GM23248 (cell line): ENCODE data around the gene PLCH2. TPM values are rescaled to one million over a fixed set of nuclear protein-coding genes. Genes with fewer than 3 reads are reported as not detected.

Source experiments
- DNase-seq: peaks from one replicate; pipeline ENCODE4 v3.0.0-alpha.2; 2015
- H2AFZ ChIP-seq: fragments of 200-600 bp; sonication (generic); 2 replicates; pipeline ENCODE4 v1.6.1; 2016; ENCODE audit warnings: antibody characterized with exemption
- H3F3A ChIP-seq: fragments of 200-600 bp; sonication (generic); 2 replicates; pipeline ENCODE4 v1.6.1; 2016; ENCODE audit warnings: mild to moderate bottlenecking, antibody characterized with exemption, mixed run types; ENCODE audit not compliant: insufficient read depth
- H3K27ac ChIP-seq: fragments of 200-600 bp; sonication (generic); 2 replicates; pipeline ENCODE4 v1.5.1; 2016; ENCODE audit warnings: mild to moderate bottlenecking
- H3K27me3 ChIP-seq: fragments of 200-600 bp; sonication (generic); replicated peaks from 2 replicates; pipeline ENCODE4 v1.6.1; 2016; ENCODE audit warnings: mild to moderate bottlenecking; ENCODE audit not compliant: insufficient read depth
- H3K36me3 ChIP-seq: fragments of 200-600 bp; sonication (generic); 2 replicates; pipeline ENCODE4 v1.6.1; 2016; ENCODE audit warnings: low read depth, mild to moderate bottlenecking
- H3K4me1 ChIP-seq: fragments of 200-600 bp; sonication (generic); 2 replicates; pipeline ENCODE4 v1.6.1; 2016; ENCODE audit warnings: mild to moderate bottlenecking; ENCODE audit not compliant: insufficient read depth
- H3K4me2 ChIP-seq: fragments of 200-600 bp; sonication (generic); one replicate; pipeline ENCODE4 v1.6.1; 2016; ENCODE audit warnings: mild to moderate bottlenecking; ENCODE audit not compliant: unreplicated experiment
- H3K4me3 ChIP-seq: fragments of 200-600 bp; sonication (generic); 2 replicates; pipeline ENCODE4 v1.5.1; 2016; ENCODE audit warnings: mild to moderate bottlenecking
- H3K79me2 ChIP-seq: fragments of 200-600 bp; sonication (generic); 2 replicates; pipeline ENCODE4 v1.6.1; 2016; ENCODE audit warnings: mild to moderate bottlenecking; ENCODE audit not compliant: insufficient read depth
- H3K9ac ChIP-seq: fragments of 200-600 bp; sonication (generic); 2 replicates; pipeline ENCODE4 v1.6.1; 2016; ENCODE audit warnings: mild to moderate bottlenecking
- H3K9me2 ChIP-seq: fragments of 200-600 bp; sonication (generic); 2 replicates; pipeline ENCODE4 v1.6.1; 2016; ENCODE audit warnings: mixed run types, mild to moderate bottlenecking, moderate library complexity; ENCODE audit not compliant: insufficient read depth
- H3K9me3 ChIP-seq: fragments of 200-600 bp; sonication (generic); one replicate; pipeline ENCODE4 v1.6.1; 2017; ENCODE audit warnings: low read depth
- H4K20me1 ChIP-seq: fragments of 200-600 bp; sonication (generic); 2 replicates; pipeline ENCODE4 v1.6.0; 2016; ENCODE audit not compliant: insufficient read depth
- EZH2 ChIP-seq: fragments of 200-600 bp; sonication (generic); IDR thresholded peaks from 2 replicates; pipeline ENCODE4 v1.6.1; 2018; ENCODE audit warnings: antibody characterized with exemption, mild to moderate bottlenecking; ENCODE audit not compliant: insufficient read depth, poor library complexity, severe bottlenecking
- EZH2phosphoT487 ChIP-seq: fragments of 200-600 bp; sonication (generic); IDR thresholded peaks from 2 replicates; pipeline ENCODE4 v1.6.1; 2018; ENCODE audit warnings: antibody characterized with exemption, moderate library complexity, mild to moderate bottlenecking, low read depth; ENCODE audit not compliant: insufficient read depth
- WGBS, 2 experiments: methylation state at CpG; one replicate each; pipeline ENCODE4 v1.1.6; 2015 to 2017; ENCODE audit warnings: low lambda C conversion rate in 2 of 2, low coverage in 1 of 2; ENCODE audit errors: missing lambda C conversion rate in 2 of 2; 5-methylcytosine and 5-hydroxymethylcytosine counted together
- in situ Hi-C: fragments of 300-500 bp; cut with MboI; formaldehyde crosslinking; loops from 2 replicates; pipeline ENCODE4 v1.15.0; 2020
- polyA plus RNA-seq: library from polyadenylated mRNA; unstranded; fragments of >200 nt; fragmentation: Nextera tagmentation; extraction: Ambion mirVana; gene quantifications from 2 replicates; pipeline ENCODE4 v1.2.1, GENCODE V29; 2016
- total RNA-seq: library from RNA; depleted of rRNA; stranded (reverse); fragments of >200 nt; shearing (Covaris generic); gene quantifications from 2 replicates; pipeline ENCODE4 v1.2.3, GENCODE V29; 2014

Gene PLCH2
- total and polyA plus RNA-seq, 2 experiments from 2014 or later, result not detected

DNA sequence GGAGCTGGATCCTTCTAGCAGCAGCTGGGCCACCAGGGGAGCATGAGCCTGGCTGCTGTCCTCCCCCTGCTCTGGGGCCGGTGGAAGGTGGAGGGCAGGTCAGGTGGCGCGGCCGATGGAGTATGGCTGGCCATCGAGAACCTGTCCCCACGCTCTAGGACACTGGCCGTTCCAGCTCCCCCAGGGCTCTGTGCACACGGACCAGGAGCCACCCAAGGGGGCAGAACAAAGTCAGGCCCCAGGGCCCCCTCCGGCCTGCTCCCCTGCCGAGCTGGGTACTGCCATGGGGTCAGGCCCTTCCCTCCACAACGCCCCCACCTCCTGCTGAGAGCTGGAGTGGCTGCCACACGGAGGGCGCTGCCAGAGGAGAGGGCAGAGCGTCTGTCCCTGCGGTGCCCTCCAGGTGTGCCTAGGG lies 4.5 kb upstream of the PLCH2 start:
- no peak for DNase-seq
- Histone ChIP-seq H3K36me3 (no peaks in the 10 kb centered on the region), H4K20me1 (no peaks in the 10 kb centered on the region), H3K9me3 (no peaks in the 10 kb centered on the region), H3K9me2 (no peaks in the 10 kb centered on the region), H3F3A (no peaks in the 10 kb centered on the region), H3K4me1 (no peaks in the 10 kb centered on the region), H3K27me3 (peaks cover 19% of the 10 kb centered on the region; the same call in 1 of the 2 replicates), H2AFZ (no peak overlapping the region), H3K27ac (no peak overlapping the region), H3K4me2 (no peak overlapping the region), H3K4me3 (no peak overlapping the region), H3K9ac (no peak overlapping the region), H3K79me2 (no peaks in the 10 kb centered on the region)
- 74 to 75% methylated on average over 14 to 15 of the region's 15 CpGs for WGBS, 2 experiments
- in situ Hi-C loops, result no loop called here
- TF ChIP-seq EZH2phosphoT487, result no peak
- no peak for TF ChIP-seq EZH2

DNA sequence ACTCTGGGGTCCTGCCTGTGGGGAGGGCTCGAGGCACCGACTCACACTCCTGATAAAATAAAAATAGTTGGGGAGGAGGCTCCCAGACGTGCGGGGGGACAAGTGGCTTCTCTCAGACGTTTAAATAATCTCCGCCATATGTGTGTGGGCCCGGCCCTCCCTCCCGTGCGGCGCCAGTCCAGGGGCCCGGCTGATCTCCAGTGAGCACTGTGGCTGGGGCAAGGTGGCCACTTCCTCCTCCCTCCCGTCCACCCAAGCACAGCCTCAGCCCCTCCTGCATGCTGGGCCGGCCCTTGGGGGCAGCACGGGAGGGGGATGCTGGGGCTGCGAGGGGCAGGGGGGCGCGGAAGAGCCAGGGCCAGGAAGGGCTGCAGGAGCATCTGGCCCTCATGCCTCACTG lies 4.0 kb upstream of the PLCH2 start:
- no peaks in the 10 kb centered on the region for H3K36me3 ChIP-seq
- no peak overlapping the region for H3K4me2 ChIP-seq
- no peaks in the 10 kb centered on the region for H3F3A ChIP-seq
- 2% methylated on average over 13 to 16 of the region's 17 CpGs for WGBS, 2 experiments
- in situ Hi-C loops, result no loop called here
- no peaks in the 10 kb centered on the region for H3K79me2 ChIP-seq
- no peak for DNase-seq
- no peak overlapping the region for H3K9ac ChIP-seq
- H2AFZ ChIP-seq, result no peak overlapping the region
- no peak overlapping the region for H3K4me3 ChIP-seq
- peaks cover 19% of the 10 kb centered on the region; the same call in 1 of the 2 replicates for H3K27me3 ChIP-seq
- no peaks in the 10 kb centered on the region for H4K20me1 ChIP-seq
- H3K9me3 ChIP-seq, result no peaks in the 10 kb centered on the region
- no peak overlapping the region for H3K27ac ChIP-seq
- no peaks in the 10 kb centered on the region for H3K9me2 ChIP-seq
- no peaks in the 10 kb centered on the region for H3K4me1 ChIP-seq
- TF ChIP-seq EZH2phosphoT487 (no peak), EZH2 (no peak)

DNA sequence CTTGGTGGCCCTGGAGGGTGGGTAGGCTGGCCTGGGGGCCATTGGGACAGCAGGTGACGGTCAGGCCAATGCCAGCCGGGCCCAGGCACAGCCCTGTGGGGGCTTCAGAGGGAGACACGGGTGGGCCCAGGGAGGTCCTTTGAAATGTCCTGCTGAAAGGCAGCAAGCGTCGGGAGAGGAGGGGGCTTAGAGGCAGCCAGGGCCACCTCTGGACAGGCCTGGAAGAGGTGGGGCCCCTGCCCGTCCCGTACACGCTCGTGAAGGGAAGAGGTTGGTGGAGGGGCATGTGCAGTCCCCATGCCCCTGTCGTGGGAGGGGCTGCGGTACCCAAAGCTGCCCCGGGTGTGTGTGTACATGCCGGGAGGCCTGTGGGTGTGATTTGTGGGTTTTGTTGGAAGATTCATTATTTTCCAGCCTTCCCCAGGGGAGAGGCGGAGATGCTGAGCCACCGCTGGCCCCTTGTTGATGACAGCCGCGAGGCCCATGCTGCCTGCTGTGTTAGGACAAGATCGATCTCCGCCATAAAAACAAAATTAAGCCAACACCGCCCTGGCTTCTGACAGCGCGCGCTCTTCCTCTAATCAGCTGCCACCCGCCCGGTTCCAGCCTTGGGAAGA lies 3.4 kb upstream of the PLCH2 start:
- Histone ChIP-seq H4K20me1 (no peaks in the 10 kb centered on the region), H3K9me3 (no peaks in the 10 kb centered on the region), H3K9ac (no peak overlapping the region), H3K4me3 (no peak overlapping the region), H3K27ac (no peak overlapping the region), H3K79me2 (no peaks in the 10 kb centered on the region), H3K9me2 (no peaks in the 10 kb centered on the region), H3K4me2 (no peak overlapping the region), H3K27me3 (peaks cover 19% of the 10 kb centered on the region; the same call in 1 of the 2 replicates), H3K36me3 (no peaks in the 10 kb centered on the region), H3K4me1 (no peaks in the 10 kb centered on the region), H2AFZ (no peak overlapping the region), H3F3A (no peaks in the 10 kb centered on the region)
- in situ Hi-C loops, result no loop called here
- no peak for TF ChIP-seq EZH2phosphoT487
- no peak for TF ChIP-seq EZH2
- 21 to 29% methylated on average over 25 of the region's 25 CpGs for WGBS, 2 experiments
- DNase-seq, result no peak

DNA sequence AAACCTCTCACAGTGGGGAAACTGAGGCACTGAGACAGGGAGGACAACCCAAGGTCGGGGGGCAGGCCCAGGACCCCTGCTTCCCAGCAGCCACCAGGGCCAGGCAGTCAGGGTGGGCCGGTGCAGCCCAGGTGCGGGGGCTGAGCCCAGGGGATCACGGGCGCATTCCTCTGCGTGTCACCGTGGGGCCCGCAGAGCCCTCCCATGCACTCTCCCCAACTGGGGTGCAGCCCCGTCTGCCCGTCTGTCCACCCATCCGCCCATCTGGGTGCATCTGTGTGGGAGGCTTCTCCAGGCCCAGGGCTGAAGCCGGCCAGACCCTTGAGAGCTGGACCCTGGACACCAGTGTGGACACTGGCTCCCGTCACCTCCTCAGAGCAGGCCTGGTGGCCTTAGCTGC lies 2.9 kb upstream of the PLCH2 start:
- no peak overlapping the region for H3K4me3 ChIP-seq
- H3K79me2 ChIP-seq, result no peaks in the 10 kb centered on the region
- no peak overlapping the region for H3K27ac ChIP-seq
- H3K9me3 ChIP-seq, result no peaks in the 10 kb centered on the region
- no peak overlapping the region for H2AFZ ChIP-seq
- H3K27me3 ChIP-seq, result peaks cover 19% of the 10 kb centered on the region; the same call in 1 of the 2 replicates
- DNase-seq, result no peak
- no peaks in the 10 kb centered on the region for H3K4me1 ChIP-seq
- 61 to 73% methylated on average over 7 to 13 of the region's 13 CpGs for WGBS, 2 experiments
- no peaks in the 10 kb centered on the region for H3K36me3 ChIP-seq
- in situ Hi-C loops, result no loop called here
- no peaks in the 10 kb centered on the region for H3F3A ChIP-seq
- no peak overlapping the region for H3K4me2 ChIP-seq
- H3K9me2 ChIP-seq, result no peaks in the 10 kb centered on the region
- TF ChIP-seq EZH2 (no peak), EZH2phosphoT487 (no peak)
- no peak overlapping the region for H3K9ac ChIP-seq
- no peaks in the 10 kb centered on the region for H4K20me1 ChIP-seq
